HUDEP-2 (cell line): ENCODE measurements around the gene SFTPA2.
"Not testable (repeated sequence)": the region's sequence is repeated elsewhere in the genome, so short reads cannot be mapped to it uniquely, and the experiment has no call there.

Experiments
- DNase-seq, 76 experiments: peaks; one replicate each; lab custom pipeline; 2025; ENCODE audit not compliant: unreplicated experiment in 76 of 76; lab: John Stamatoyannopoulos, UW

SFTPA2 gene

DNA sequence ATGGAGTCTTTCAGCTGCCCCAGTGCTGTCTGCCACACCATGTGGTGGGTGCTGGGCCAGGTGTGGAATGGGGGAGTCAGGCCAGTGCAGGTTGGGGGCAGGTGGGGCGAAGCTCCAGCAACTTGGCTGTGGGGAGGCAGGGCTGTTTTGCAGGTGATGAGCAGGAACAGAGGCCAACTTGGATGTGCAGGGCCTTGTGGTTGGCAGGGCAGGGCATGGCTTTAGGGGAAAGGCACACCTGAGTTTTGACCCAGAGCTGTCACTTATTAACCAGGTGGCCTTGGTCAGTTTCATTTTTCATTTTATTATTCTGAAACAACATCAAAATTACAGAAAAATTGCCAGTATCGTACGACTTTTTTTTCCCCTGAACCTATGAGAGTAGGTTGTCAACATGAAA lies 1.1 kb upstream of the SFTPA2 start:
- no peak for DNase-seq

DNA sequence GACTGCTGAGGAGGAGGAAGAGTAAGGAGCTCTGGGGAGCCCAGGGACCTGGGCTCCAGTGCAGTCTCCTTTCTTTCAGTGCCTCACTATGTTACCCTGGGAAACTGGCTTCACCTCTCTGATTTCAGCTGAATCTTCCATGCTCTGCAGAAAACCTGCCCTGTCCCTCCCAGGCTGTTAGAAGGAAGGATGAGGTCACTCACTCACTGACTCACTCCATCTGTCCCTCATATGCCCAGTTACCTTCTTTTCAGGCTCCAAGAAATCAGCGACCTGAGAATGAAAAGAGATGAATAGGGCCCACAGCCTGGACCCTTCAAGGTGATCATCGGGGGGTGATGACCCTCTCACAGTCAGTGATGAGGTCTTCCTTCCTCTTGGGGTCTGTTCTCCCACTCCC lies 481 bp downstream of the SFTPA2 start:
- no peak for DNase-seq

DNA sequence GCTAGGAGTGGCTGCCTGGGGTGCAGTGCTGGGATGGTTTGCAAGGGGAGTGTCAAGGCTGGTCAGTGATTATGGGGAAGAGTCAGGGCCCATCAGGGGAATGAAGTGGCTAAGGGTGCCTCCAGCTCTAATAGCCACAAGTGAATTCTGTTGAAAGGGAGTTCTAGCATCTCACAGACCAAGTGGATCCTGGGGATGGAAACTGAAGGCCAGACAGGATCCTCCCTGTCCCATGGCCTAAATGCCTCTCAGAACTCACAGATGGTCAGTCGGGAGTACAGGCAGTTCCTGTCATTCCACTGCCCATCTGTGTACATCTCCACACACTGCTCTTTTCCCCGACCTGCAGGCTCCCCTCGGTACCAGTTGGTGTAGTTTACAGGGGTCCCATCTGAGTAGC lies 3.2 kb downstream of the SFTPA2 start:
- not testable (repeated sequence) for DNase-seq

DNA sequence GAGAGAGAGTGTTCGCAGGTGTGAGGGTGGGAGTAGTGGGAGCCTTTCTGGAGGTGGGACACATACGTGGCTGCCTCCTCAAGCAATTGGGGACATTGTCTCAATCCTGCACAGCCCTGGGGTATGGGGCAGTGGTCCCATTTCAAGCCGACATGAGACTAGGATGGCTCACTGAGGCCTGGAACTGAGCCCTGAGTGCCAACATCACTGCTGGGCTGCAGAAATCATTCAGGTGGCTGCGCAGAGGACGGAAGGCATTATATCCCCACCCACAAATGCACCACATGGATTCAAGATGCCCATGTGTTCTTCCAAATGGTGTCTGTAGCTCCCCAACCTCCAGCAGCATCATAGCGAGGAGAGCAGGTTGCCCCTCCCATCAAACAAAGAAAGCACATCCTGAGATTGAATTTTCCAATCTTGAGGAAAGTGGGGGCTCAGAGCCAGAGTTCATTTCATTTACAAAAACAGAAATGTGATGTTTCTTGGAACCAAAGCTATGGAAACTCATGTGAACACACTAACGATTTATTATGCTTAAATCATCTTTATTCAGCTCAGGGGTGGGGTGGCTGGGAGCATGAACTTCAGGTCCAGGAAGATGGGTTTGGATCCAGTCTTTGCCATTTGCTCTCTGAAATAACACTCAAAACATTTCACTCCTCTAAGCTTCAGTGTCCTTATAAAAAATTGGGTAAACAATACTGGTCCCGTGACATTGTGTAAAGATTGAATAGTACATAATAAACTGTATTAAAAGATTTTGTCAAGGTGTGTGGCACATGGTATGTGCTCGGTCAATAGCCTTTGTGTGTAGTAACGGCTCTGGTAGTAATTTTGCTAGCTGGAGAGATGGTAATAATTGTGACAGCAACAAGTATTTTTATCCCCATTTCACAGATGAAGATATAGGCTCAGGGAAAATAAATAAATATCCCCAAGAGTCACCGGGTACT lies 4.6 kb downstream of the SFTPA2 start:
- DNase-seq: no peak

DNA sequence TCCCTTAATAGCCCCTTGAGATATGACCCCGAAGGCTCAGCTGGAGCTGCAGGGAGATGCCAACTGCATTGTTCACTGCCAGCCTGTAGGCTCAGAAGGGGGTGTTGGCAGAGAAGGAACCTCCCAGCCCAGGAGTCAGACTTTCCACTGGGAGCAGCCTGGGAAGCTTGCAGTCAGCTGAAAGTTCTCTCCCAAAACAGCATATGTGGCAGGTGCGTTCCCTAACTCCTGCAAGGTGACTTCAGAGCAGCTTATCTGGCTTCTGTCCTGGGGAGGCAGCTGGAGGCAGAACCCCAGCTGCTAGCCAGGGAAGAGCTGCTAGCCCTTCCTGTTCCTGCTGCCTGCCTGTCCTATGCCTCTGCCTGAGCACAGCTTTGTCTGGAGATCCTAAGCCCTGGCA lies 8.1 kb downstream of the SFTPA2 start:
- DNase-seq: no peak

DNA sequence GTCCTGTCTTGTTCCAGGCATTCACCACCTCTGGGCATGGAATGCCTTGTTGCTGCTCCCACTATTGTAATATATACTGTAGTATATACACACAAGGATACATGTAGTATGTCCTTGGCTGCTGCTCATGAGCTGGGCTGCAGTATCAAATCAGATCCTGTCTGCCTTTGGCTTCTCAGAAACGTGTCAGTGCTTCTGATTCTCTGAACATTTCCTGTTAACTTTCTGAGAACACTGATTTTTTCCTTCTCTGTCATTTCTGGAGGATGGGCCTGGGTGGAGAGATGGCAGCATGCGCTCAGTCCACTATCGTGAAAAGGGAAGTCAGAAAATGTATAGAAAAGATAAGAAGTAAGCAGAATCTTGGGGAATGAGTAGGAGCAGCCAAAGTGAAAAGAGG lies 12.2 kb downstream of the SFTPA2 start:
- DNase-seq: no peak

DNA sequence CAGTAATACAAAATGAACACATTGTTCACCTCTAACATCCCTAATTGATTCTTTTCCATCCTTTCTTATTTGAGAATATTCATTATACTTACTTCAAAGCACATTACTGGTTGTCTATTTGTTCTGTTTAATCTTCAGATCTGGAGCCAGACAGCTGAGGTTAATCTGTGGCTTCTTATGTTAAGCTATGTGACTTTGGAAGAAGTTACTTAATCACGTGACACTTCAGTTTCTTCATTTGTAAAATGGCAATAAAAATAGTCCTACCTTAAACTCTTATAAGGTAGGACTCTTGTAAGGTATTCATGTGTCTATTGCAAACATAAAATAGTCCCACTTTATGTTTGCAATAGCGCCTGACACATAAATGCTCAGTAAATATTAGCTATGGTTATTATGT lies 13.1 kb downstream of the SFTPA2 start:
- not testable (repeated sequence) for DNase-seq

DNA sequence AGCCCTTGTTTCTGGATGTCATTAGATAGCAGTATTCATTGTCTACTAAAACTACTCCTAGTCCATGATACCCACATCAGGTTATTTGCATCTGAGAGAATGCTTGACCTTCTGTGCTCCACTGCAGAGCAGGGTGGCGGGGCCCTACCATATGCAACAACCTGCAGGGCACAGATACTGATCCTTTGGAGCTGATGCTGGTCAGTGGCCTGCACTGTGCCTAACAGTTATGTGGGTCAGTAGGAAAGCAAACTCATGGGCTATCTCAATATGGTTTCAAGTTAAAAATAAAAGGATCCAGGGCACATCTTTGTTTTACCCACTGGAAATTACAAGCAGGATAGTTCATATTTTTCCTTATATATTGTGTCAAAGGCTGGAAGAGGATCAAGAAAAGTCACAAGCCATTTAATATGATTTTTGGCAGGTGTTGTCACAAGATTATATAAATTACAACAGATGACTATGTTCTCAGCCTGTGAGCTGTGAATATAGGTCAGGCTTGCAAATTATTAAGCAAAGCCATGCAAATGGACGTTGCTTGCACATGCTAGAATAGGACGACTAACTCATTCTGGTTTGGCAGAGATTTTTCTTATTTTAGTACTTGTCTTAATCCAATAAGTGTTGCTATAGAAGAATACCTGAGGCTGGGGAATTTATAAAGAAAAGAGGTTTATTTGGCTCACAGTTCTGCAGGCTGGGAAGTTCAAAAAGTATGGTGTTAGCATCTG lies 15.1 kb downstream of the SFTPA2 start:
- DNase-seq: not testable (repeated sequence)

DNA sequence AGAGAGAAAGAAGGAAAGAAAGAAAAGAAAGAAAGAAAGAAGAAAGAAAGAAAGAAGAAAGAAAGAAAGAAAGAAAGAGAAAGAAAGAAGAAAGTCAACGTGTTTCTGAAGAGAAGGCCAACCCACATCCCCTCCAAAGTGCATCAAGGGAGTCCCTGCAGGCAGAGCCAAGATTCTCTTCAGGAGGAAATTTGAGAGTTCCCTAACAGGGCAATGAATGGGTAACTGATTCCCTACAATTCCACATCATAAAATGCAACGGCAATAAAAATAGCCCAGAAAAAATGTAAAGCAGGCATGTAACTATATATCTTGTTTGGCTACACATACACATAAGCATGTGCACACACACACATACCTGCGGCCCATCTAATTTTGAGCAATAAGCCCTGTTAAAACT lies 15.8 kb downstream of the SFTPA2 start:
- not testable (repeated sequence) for DNase-seq

DNA sequence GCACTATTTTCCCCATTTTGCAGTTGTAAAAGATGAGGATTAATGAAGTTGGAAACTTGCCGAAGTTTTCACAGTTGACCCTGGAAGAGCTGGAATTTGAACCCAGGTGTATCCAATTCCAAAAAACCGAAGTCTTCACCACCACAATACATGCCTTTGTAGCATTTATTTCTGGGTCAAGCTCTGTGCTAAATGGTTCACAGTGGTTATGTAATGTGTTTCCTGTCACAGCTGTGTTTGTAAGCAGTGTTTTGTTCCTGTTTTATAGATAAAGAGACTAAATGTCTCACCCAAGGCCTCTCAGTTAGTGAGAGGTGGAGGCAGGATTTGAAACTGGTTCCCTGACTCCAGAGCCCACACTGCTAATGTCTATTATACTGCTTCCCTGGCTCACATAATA lies 17.6 kb downstream of the SFTPA2 start:
- DNase-seq: no peak

DNA sequence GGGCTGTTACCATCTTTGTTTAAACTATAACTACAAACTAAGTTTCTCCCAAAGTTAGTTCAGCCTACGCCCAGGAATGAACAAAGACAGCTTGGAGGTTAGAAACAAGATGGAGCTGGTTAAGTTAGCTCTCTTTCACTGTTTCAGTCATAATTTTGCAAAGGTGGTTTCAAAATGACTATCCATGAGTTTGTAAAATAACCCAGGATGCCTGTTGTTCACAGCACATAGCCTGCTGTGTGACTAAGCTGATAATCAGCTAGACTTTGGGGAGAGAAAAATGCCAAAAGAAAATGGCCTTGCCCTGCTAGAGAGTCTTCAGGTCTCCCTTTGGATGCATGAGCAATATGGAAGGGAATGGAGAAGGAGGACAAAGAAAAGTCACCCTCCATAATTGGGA lies 19.3 kb downstream of the SFTPA2 start:
- DNase-seq: not testable (repeated sequence)

DNA sequence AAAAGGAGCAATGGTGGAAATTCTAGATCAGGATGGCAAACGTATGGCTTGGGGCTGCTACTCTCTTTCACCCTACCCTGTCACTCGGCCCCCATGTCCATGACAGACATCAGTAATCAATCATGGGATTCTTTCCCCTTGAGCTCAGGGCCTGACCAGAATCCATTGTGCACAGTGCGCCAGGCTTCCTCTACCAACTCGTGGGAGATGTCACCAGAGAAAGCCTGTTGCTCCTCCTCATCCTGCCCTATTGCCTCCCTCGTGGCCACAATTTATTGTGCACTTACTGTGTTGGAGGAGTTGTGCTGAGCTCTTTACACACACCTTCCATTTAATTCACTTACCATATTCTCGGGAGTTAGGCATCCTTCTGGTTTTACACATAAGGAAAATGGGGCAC lies 21.9 kb downstream of the SFTPA2 start:
- DNase-seq: not testable (repeated sequence)

DNA sequence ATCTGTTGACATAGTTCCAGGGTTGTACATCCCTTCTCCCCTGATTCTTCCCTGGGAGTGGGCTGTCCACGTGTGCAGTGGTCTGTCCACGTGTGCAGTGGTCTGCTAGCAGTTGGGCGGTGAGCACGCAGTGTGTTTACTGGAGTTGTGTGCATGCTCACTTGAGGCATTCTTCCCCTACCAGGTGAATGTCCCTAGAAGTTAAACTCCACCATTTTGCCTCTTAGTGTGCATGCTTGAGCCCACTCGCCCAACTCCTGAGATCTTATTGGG lies 26.4 kb downstream of the SFTPA2 start:
- not testable (repeated sequence) for DNase-seq

DNA sequence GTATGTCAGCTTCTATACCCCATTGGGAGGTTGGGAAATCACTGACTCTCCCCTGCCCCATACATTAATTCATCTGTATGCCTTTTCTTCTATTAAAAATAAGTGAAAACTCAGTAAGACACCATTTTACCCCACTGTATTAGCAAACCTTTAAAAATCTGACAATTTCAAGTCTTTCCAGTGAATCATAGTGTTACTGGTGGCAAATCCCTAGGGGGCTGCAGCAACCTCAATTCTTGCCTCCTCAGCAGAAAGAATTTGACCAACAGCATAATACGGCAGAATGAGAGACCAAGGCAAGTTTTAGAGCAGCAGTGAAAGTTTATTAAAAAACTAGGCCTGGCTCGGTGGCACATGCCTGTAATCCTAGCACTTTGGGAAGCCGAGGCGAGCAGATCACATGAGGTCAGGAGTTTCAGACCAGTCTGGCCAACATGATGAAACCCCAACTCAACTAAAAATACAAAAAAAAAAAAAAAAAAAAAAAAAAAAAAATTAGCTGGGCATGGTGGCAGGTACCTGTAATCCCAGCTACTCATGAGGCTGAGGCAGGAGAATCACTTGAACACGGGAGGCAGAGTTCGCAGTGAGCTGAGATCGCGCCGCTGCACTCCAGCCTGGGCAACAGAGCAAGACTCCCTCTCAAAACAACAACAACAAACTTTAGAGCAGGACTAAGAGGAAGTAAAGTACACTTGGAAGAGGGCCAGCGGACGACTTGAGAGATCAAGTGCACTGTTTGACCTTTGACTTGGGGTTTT lies 26.9 kb downstream of the SFTPA2 start:
- not testable (repeated sequence) for DNase-seq

DNA sequence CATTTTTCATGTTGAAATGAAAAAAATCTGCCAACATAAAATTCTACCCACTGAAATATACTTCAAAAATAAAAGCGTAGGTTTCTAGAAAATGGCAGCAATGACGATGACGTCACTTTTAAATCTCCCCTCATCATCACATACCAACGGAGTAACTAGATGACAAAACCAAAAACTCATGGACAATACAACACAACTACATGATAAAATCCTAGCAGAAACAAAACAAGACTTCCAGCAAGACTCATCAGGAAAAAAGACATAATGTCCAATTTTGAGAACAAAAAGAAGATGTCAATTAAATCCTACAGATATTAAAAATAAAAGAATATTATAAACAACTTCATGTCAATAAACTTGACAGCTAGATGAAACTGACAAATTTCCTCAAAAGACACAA lies 31.9 kb downstream of the SFTPA2 start:
- not testable (repeated sequence) for DNase-seq

DNA sequence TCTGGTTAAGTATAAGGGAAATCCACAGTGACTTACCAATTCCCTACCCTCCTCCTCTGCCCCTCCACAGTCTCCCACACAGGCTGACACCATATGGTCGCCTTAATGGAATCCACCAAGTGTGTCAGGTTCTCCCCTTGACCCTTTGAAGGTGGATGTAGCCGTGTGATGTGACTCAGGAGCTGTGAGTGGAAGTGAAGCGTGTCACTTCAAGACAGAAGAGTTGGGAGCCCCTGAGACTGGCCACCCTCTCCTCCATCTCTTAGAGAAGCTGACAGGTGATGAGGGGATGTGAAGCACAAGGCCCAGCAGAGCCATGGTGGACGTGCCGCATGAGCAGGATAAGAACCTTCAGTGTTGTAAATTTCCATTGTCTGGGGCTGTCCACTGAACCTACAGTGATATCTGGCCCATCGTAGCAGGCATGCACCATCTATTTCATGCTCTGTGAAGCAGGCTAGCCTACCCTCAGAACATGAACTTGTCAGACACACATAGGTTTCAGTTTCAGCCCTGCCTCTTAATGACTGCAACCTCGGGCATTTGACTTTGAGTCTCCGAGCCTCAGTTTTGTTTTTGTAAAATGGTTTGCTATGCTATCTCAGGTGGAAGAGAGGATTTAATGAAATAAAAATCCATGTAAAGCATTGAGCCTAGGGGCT lies 35.0 kb downstream of the SFTPA2 start:
- DNase-seq: not testable (repeated sequence)

DNA sequence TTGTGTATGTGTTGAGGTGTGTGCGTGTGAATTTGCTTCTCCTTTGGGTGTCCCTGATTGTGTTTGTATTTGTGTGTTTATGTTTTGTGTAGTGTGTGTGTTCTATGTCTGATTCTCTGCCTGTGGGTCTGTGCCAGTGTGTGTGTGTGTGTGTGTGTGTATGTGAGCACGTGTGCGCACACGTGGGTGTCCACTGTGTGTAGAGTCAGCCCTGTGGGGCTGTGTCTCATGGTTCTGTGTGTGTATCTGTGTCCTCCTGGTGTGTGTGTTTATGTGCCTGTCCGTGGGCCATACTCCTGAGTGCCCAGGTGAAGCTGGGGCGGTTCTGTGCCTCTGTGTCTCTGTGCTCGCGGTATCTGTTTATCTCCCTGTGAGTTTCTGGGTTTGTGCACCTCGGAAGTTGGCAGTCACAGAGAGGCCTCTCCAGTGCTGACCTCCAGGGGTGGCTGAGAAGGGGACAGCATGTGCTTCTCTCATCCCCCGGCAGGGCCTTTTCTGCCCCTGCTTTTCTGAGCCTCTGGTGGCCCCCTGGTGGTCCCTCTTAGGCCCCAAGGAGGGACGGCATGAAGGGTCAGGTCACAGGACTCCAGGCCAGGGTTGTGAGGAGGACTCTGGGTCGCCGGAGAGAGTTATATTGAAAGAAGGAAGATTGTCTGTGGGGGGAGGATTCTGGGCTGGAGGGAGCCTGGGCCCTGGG lies 36.9 kb downstream of the SFTPA2 start:
- DNase-seq: not testable (repeated sequence)

DNA sequence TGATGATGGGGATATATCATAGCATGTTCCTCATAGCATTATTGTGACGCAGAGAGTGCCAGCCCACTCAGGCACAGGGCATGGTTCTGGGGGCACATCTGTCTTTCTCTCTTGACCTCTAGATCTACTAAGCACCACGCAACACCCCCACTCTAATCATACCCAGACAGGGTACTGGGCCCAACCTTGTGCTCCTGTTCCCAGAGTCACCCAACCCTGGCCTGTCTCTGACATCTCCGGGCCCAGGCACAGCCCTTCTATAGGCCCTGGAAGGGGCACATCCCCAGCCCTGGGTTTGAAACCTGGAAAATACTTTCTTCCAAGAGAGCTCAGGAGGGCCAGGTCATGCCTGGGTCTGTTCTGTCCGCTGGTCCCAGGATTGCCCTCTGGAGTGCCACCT lies 37.7 kb downstream of the SFTPA2 start:
- DNase-seq: not testable (repeated sequence)

DNA sequence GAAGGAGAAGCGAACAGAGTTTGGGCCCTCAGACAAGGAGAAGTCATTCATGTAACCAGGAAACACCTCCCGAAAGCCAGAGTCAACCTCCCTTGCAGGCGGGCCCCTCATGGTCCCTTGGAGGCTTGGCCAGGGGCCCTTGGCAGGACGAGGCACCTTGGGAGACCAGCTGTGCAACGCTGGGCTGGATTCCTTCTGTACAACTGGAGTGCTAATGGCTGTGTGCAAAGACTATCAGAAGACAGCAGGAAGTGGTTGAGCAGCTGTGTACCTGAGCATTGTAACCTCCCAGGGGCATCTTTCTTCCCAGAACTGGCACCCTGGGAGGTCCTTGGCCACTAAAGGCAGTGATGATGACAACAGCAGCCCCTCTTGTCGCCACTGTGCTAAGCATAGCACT lies 38.5 kb downstream of the SFTPA2 start:
- not testable (repeated sequence) for DNase-seq

DNA sequence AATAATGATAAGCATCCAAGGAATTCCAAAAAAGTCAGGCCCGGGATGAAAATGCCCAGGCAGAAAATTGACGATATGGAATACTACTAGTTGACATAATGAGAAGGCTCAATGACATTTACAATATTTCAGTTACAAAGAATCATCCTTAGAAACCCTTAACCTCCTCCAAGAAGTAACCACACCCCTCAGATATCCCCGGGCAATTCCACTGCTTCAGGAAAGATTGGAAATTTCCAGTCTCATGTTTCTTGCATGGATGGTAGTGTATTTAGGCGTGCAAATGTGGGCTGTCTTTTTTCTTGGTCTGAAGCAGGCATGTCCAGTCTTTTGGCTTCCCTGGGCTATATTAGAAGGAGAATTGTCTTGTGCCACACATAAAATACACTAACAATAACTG lies 42.6 kb downstream of the SFTPA2 start:
- not testable (repeated sequence) for DNase-seq
